CD4-positive, alpha-beta T cell treated with Interferon alpha-2 for 1 hour (primary cell): Measurements from ENCODE around the gene COL9A3.

ENCODE experiments used
- DNase-seq, 2 donors: peaks; one replicate each; pipeline ENCODE4 v3.0.0-alpha.2; 2020 to 2022

Gene COL9A3

GRCh38 chr20:62816884-62817873 lies at the start of gene COL9A3:
Gene COL9A3, plus strand, starts transcription at chr20:62817050. Its CDS starts 15 bp downstream, at chr20:62817065.
- DNase-seq = no peak

GRCh38 chr20:62768234-62768546 lies 48.7 kb upstream of the COL9A3 start:
- DNase-seq = no peak

GRCh38 chr20:62768551-62769287 lies 48.1 kb upstream of the COL9A3 start:
- DNase-seq = no peak

- no peak for DNase-seq
Measured at GRCh38 chr20:62769346-62770071, 47.3 kb upstream of the COL9A3 start.

GRCh38 chr20:62770111-62770910 lies 46.5 kb upstream of the COL9A3 start:
- no peak for DNase-seq

GRCh38 chr20:62770916-62771315 lies 45.9 kb upstream of the COL9A3 start:
- DNase-seq = no peak

GRCh38 chr20:62771396-62772102 lies 45.3 kb upstream of the COL9A3 start:
- no peak for DNase-seq

GRCh38 chr20:62772103-62772611 lies 44.7 kb upstream of the COL9A3 start:
- DNase-seq = no peak

GRCh38 chr20:62772619-62772989 lies 44.2 kb upstream of the COL9A3 start:
- no peak for DNase-seq

GRCh38 chr20:62772990-62773844 lies 43.6 kb upstream of the COL9A3 start:
- DNase-seq = no peak

- DNase-seq = no peak
Measured at GRCh38 chr20:62773845-62774714, 42.8 kb upstream of the COL9A3 start.

GRCh38 chr20:62774762-62775161 lies 42.1 kb upstream of the COL9A3 start:
- DNase-seq = no peak

GRCh38 chr20:62775206-62775605 lies 41.6 kb upstream of the COL9A3 start:
- DNase-seq = no peak

GRCh38 chr20:62776035-62776691 lies 40.7 kb upstream of the COL9A3 start:
- no peak for DNase-seq

- peak; percentile 71 to 81 for DNase-seq
Measured at GRCh38 chr20:62776692-62777527, 39.9 kb upstream of the COL9A3 start.

- no peak for DNase-seq
Measured at GRCh38 chr20:62777528-62777830, 39.4 kb upstream of the COL9A3 start.

GRCh38 chr20:62778058-62778457 lies 38.8 kb upstream of the COL9A3 start:
- no peak for DNase-seq
